Prostate gland (tissue), 2 donors: ENCODE data around the gene DPEP2. TPM values are rescaled to one million over a fixed set of nuclear protein-coding genes. Genes with fewer than 3 reads are reported as not detected.

Experiments used
- DNase-seq: peaks from one replicate; pipeline ENCODE4 v3.0.0-alpha.2; 2019; ENCODE audit warnings: low spot score
- H3K27ac ChIP-seq, 2 donors: fragments of 200-600 bp; sonication (generic); 2 replicates each; pipeline ENCODE4 v1.5.1; 2017 to 2019
- H3K27me3 ChIP-seq: fragments of 200-600 bp; sonication (generic); replicated peaks from 2 replicates; pipeline ENCODE4 v1.5.1; 2019; ENCODE audit not compliant: insufficient read depth
- H3K36me3 ChIP-seq, 2 donors: fragments of 200-600 bp; sonication (generic); 1 replicate in 1 of 2; 2 replicates in 1 of 2; pipeline versions ENCODE4 v1.5.1 to v1.8.1; 2017 to 2019
- H3K4me1 ChIP-seq: fragments of 200-600 bp; sonication (generic); replicated peaks from 2 replicates; pipeline ENCODE4 v1.5.1; 2019
- H3K4me3 ChIP-seq, 2 donors: fragments of 200-600 bp; sonication (generic); 2 replicates each; pipeline ENCODE4 v1.5.1; 2017 to 2019
- H3K9me3 ChIP-seq: fragments of 200-600 bp; sonication (generic); 2 replicates; pipeline ENCODE4 v1.5.1; 2017
- POLR2A ChIP-seq: fragments of 450-650 bp; IDR thresholded peaks from one replicate; pipeline ENCODE4 v1.6.1; 2016; ENCODE audit warnings: antibody characterized with exemption, mild to moderate bottlenecking
- POLR2AphosphoS5 ChIP-seq: sonication (generic); formaldehyde crosslinking; IDR thresholded peaks from one replicate; pipeline ENCODE4 v1.6.1; 2017; ENCODE audit warnings: antibody characterized with exemption
- WGBS: methylation state at CpG from one replicate; pipeline ENCODE4 v1.1.5; 2018; 5-methylcytosine and 5-hydroxymethylcytosine counted together
- intact Hi-C: fragments of 100-400 bp; cut with DNase I; formaldehyde crosslinking; loops from one replicate; pipeline ENCODE4 v1.14.2; 2022
- total RNA-seq, 2 donors: library from RNA; depleted of rRNA; stranded (reverse); fragments of >200 nt; gene quantifications; one replicate each; pipeline ENCODE4 v1.1.0, GENCODE V29; 2016
- TF ChIP-seq, protein P1 (sequence below), 4 experiments: fragments of 200-600 bp in 2 of 4; fragments of 450-650 bp in 2 of 4; sonication (generic) in 2 of 4; IDR thresholded peaks; 1 replicate in 3 of 4; 2 replicates in 1 of 4; pipeline ENCODE4 v1.5.1; 2016 to 2019; ENCODE audit warnings: antibody characterized with exemption in 4 of 4, mild to moderate bottlenecking in 2 of 4, moderate library complexity in 2 of 4

DPEP2 gene
- total RNA-seq, 2 donors from 2014 or later = 0.41 to 2.4 TPM

DNA sequence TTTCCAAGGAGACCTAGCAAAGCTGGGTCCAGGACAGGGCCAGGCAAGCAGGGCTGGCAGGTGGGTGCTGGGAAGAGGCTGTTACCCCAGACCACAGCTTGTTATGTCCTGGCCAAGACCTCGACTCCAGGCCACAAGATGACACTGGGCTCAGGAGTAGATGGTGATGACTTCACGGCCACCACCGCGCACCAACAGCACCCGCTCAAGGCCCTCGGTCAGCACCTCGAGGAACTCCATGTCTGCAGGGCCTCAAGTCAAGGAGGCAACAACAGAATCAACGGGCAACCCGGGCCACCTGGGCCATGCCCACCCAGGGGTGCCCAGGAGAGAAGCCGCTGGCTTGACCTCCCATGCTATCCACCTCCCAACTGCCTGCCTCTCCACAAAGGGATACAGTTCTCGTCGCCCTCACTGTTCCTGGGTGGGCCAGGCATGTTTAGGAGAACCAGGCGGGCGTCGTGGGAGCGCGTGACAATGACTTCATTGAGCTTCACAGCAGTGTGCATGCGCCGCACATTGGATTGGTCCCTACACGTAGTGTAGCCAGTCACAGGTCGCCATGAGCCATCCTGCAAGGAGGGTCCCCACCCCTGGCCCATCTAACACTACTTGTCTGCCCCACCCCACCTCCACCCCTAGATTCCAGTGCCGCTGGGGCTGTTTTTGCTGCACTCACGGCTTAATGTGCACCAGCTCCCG, 54.4 kb downstream of the DPEP2 start:
- H3K27me3 ChIP-seq = no peaks in the 10 kb centered on the region
- H3K36me3 ChIP-seq = peaks cover 21 to 40% of the 10 kb centered on the region in 2 donors
- DNase-seq = no peak
- H3K4me3 ChIP-seq = no peak overlapping the region
- 89% methylated on average over 24 of the region's 24 CpGs for WGBS
- TF ChIP-seq POLR2A (no peak), POLR2AphosphoS5 (no peak)
- TF ChIP-seq, protein P1, sequence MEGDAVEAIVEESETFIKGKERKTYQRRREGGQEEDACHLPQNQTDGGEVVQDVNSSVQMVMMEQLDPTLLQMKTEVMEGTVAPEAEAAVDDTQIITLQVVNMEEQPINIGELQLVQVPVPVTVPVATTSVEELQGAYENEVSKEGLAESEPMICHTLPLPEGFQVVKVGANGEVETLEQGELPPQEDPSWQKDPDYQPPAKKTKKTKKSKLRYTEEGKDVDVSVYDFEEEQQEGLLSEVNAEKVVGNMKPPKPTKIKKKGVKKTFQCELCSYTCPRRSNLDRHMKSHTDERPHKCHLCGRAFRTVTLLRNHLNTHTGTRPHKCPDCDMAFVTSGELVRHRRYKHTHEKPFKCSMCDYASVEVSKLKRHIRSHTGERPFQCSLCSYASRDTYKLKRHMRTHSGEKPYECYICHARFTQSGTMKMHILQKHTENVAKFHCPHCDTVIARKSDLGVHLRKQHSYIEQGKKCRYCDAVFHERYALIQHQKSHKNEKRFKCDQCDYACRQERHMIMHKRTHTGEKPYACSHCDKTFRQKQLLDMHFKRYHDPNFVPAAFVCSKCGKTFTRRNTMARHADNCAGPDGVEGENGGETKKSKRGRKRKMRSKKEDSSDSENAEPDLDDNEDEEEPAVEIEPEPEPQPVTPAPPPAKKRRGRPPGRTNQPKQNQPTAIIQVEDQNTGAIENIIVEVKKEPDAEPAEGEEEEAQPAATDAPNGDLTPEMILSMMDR (IDR thresholded peaks at IDR 0.05) = no peak
- no peaks in the 10 kb centered on the region for H3K4me1 ChIP-seq
- peak overlapping the region; percentile 33 to 59 for H3K27ac ChIP-seq
- no peaks in the 10 kb centered on the region for H3K9me3 ChIP-seq
- intact Hi-C loops = no loop called here

DNA sequence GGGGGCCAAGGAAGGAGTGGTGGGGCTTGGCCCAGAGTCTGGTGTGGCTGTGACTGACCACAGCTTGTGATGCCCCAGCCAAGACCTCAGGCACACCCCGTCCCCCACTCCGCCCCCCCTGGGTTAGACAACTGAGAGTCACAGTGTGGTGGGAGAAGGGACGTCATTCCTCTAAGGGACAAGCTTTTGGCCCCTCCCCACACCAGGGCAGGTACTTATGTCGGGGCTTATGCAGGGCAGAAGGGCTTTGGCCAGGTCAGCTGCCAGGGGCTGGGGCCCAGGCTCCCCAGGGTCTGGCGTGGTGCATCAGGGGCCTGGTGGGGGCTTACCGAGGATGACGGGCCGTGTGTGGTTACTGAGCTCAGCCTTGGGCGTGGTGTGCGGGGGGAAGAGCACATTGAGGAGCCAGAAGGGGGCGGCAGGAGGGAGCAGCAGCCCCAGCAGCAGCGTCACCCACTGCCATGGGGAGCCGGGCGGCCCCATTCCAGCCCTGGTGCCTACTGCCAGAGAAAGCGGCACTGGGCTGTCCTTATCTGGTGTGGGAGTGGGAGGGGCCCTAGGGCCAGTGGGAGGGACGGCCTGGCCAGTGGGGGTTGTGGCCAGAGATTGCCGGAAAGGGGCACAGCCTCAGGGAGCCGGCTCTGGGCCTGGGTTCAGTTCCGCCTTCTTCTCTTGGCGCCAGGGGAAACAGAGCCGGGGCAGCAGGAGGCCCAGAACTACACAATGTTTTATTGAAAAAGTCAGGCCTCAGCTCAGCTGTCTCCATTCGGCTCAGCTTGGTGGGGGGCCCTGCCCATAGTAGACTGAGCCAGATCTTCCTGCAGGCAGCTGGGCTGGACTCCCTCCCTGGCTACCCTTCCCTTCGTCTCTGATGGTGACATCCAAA, 55.4 kb downstream of the DPEP2 start, which contains the start of gene LCAT:
Gene LCAT, minus strand, starts transcription at position 502 of the 886 bp plus-strand sequence. Its CDS starts 19 bp downstream, at position 483.
- H3K27ac ChIP-seq = peak within 1 kb of the TSS; percentile 51 to 59
- H3K4me3 ChIP-seq = no peak within 1 kb of the TSS
- DNase-seq = no peak
- no peaks in the 10 kb centered on the region for H3K9me3 ChIP-seq
- H3K4me1 ChIP-seq = no peaks in the 10 kb centered on the region
- peaks cover 14 to 38% of the 10 kb centered on the region in 2 donors for H3K36me3 ChIP-seq
- TF ChIP-seq, protein P1 (IDR thresholded peaks at IDR 0.05) = no peak
- peak; percentile 24 for TF ChIP-seq POLR2AphosphoS5
- 35% methylated on average over 22 of the region's 23 CpGs for WGBS
- intact Hi-C loops = no loop called here
- H3K27me3 ChIP-seq = no peaks in the 10 kb centered on the region

DNA sequence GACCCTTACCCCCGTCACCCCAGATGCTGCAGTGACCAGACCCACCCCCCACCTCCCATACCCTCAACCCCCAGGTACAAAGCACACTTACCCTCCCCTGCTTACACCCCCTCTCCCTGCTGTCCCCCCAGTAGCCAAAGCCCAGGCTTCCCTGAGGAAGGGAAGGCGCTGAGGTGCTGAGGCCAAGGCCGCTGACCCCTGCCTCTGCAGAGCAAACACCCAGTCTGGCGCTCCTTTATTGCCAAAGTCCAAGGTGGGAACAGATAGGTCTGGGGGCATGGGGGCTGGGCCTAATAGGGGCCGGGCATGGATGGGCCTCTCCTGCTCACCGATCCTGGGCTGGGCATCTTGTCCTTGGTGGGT, 56.0 kb downstream of the DPEP2 start:
- Histone ChIP-seq H3K27ac (peak overlapping the region; percentile 51 to 59), H3K27me3 (no peaks in the 10 kb centered on the region), H3K4me1 (no peaks in the 10 kb centered on the region), H3K36me3 (peaks cover 12 to 31% of the 10 kb centered on the region in 2 donors), H3K9me3 (no peaks in the 10 kb centered on the region), H3K4me3 (no peak overlapping the region)
- 83% methylated on average over 6 of the region's 6 CpGs for WGBS
- intact Hi-C loops = no loop called here
- no peak for TF ChIP-seq POLR2AphosphoS5
- TF ChIP-seq POLR2A = no peak
- TF ChIP-seq, protein P1 (IDR thresholded peaks at IDR 0.05) = no peak
- DNase-seq = no peak

DNA sequence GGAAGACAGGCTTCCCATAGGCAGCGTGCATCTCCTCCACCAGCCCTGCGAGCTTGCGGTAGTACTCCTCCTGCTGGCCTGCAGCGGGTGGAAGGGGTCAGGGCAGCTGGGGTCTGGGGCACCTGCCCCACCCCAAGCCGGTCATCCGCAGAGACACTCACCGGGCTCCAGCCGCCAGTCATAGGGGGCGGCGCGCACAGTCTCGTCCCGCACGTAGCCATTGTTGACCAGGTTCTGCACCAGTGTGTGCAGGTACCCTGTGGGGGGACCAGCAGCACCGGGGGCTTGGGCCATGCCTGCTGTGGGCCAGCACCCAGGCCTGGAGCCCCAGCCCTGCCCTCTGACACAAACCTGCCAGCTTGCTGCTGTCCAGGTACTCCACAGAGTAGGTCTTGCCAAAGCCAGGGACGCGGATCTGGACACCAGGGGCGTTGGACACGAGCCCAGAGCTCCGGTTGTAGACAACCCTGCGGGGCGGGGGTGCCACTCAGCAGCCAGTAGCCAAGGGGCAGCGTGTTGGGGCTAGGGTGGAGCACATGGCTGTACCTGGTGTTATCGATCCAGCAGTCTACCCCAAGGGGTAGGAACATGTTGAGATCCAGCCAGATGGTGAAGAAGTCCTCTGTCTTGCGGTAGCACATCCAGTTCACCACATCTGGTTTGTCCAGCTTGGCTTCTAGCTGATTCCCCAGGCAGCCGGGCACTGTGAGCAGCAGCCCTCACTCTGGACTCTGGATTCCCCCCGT, 56.6 kb downstream of the DPEP2 start:
- intact Hi-C loops = no loop called here
- no peaks in the 10 kb centered on the region for H3K4me1 ChIP-seq
- H3K27ac ChIP-seq = no peak overlapping the region
- no peak overlapping the region for H3K4me3 ChIP-seq
- 72% methylated on average over 22 of the region's 27 CpGs for whole genome bisulfite sequencing
- no peak for DNase-seq
- no peak for TF ChIP-seq POLR2A
- TF ChIP-seq, protein P1 (IDR thresholded peaks at IDR 0.05) = no peak
- no peak for TF ChIP-seq POLR2AphosphoS5
- no peaks in the 10 kb centered on the region for H3K9me3 ChIP-seq
- H3K36me3 ChIP-seq = peaks cover 12 to 27% of the 10 kb centered on the region in 2 donors
- H3K27me3 ChIP-seq = no peaks in the 10 kb centered on the region
